AG04449 (cell line): ENCODE measurements around the gene KCNK18.

Experiments used
- CTCF ChIA-PET: fragments of 350-600 bp; formaldehyde crosslinking; extraction: SDS; loops from one replicate; lab custom pipeline; 2021; ENCODE audit warnings: antibody characterized with exemption; lab: Yijun Ruan, JAX
- POLR2A ChIA-PET: fragments of 400-600, 350-600 bp; formaldehyde crosslinking; extraction: SDS; loops from one replicate; lab custom pipeline; 2020; ENCODE audit warnings: antibody characterized with exemption, inconsistent platforms; lab: Yijun Ruan, JAX
- DNase-seq: peaks from one replicate; pipeline ENCODE4 v3.0.0-alpha.2; 2010; ENCODE audit warnings: low read depth, low spot score
- H3K4me3 ChIP-seq: 2 replicates; pipeline ENCODE4 v1.5.1; 2011; ENCODE audit warnings: low read depth, mild to moderate bottlenecking, control low read depth, low read length
- CTCF ChIP-seq: IDR thresholded peaks from one replicate; pipeline ENCODE4 v1.5.1; 2011; ENCODE audit warnings: mild to moderate bottlenecking, moderate library complexity, low read length, control low read depth, inconsistent platforms; ENCODE audit not compliant: insufficient read depth; ENCODE audit errors: missing control alignments

Gene KCNK18

GRCh38 chr10:117197189-117197588 lies at the start of gene KCNK18:
Gene KCNK18, plus strand, starts transcription at chr10:117197489. Its CDS starts 0 bp downstream, at chr10:117197489.
- H3K4me3 ChIP-seq: no peak within 1 kb of the TSS
- CTCF ChIA-PET: interaction anchor here (1.0 to 2.7 kb wide), 3 partner anchors 10 to 22 kb away, joined by 3 to 12 read pairs (median 10); no protein-coding TSS in a partner anchor
- POLR2A ChIA-PET: no interaction called here
- DNase-seq: no peak
- no peak for TF ChIP-seq CTCF

GRCh38 chr10:117148284-117148683 lies 49.0 kb upstream of the KCNK18 start:
- POLR2A ChIA-PET: no interaction called here
- TF ChIP-seq CTCF: no peak
- no peak overlapping the region for H3K4me3 ChIP-seq
- DNase-seq: no peak
- CTCF ChIA-PET: interaction anchor here (0.6 to 1.9 kb wide), 3 partner anchors 27 to 360 kb away, joined by 3 to 5 read pairs (median 4); no protein-coding TSS in a partner anchor

- H3K4me3 ChIP-seq: no peak overlapping the region
- CTCF ChIA-PET: no interaction called here
- POLR2A ChIA-PET: no interaction called here
- TF ChIP-seq CTCF: no peak
- no peak for DNase-seq
Measured at GRCh38 chr10:117152668-117153067, 44.6 kb upstream of the KCNK18 start.

- ChIA-PET POLR2A (no interaction called here), CTCF (interaction anchor here (1.0 to 3.8 kb wide), 9 partner anchors 9 to 476 kb away, joined by 3 to 33 read pairs (median 3); no protein-coding TSS in a partner anchor)
- DNase-seq: no peak
- H3K4me3 ChIP-seq: no peak overlapping the region
- no peak for TF ChIP-seq CTCF
Measured at GRCh38 chr10:117158297-117158696, 39.0 kb upstream of the KCNK18 start.

- TF ChIP-seq CTCF: no peak
- no peak for DNase-seq
- ChIA-PET POLR2A (no interaction called here), CTCF (interaction anchor here (0.7 to 3.8 kb wide), 6 partner anchors 7 to 478 kb away, joined by 3 to 33 read pairs (median 4); no protein-coding TSS in a partner anchor)
- no peak overlapping the region for H3K4me3 ChIP-seq
Measured at GRCh38 chr10:117159390-117159789, 37.9 kb upstream of the KCNK18 start.

- no peak for DNase-seq
- TF ChIP-seq CTCF: no peak
- H3K4me3 ChIP-seq: no peak overlapping the region
- POLR2A ChIA-PET: no interaction called here
- CTCF ChIA-PET: no interaction called here
Measured at GRCh38 chr10:117160567-117160966, 36.7 kb upstream of the KCNK18 start.
